Stimulated activated CD4-positive, alpha-beta T cell treated with anti-CD3 and anti-CD28 coated beads, TNF-alpha, amount 100 ng/mL, for 48 hours (primary cell): Measurements from ENCODE around the gene MAGI2.

Experiments
- DNase-seq, 3 donors: peaks; one replicate each; pipeline ENCODE4 v3.0.0-alpha.2; 2020; ENCODE audit warnings: low read depth in 3 of 3

Gene MAGI2

GRCh38 chr7:78924581-78924980 is 528.9 kb downstream of the MAGI2 start:
- no peak for DNase-seq

GRCh38 chr7:78912781-78913180 is 540.7 kb downstream of the MAGI2 start:
- no peak for DNase-seq

GRCh38 chr7:78906735-78907134 is 546.7 kb downstream of the MAGI2 start:
- no peak for DNase-seq

GRCh38 chr7:78905436-78905835 is 548.0 kb downstream of the MAGI2 start:
- DNase-seq, result no peak

- DNase-seq, result no peak
Measured at GRCh38 chr7:78904983-78905382, 548.5 kb downstream of the MAGI2 start.

GRCh38 chr7:78901566-78901965 is 551.9 kb downstream of the MAGI2 start:
- DNase-seq, result no peak

- no peak for DNase-seq
Measured at GRCh38 chr7:78900806-78901205, 552.7 kb downstream of the MAGI2 start.

GRCh38 chr7:78895393-78895792 is 558.1 kb downstream of the MAGI2 start:
- no peak for DNase-seq

GRCh38 chr7:78879206-78879605 is 574.3 kb downstream of the MAGI2 start:
- DNase-seq, result no peak

GRCh38 chr7:78873117-78873516 is 580.4 kb downstream of the MAGI2 start:
- DNase-seq, result no peak

- no peak for DNase-seq
Measured at GRCh38 chr7:78864339-78864738, 589.1 kb downstream of the MAGI2 start.

GRCh38 chr7:78863281-78863680 is 590.2 kb downstream of the MAGI2 start:
- no peak for DNase-seq

- DNase-seq, result no peak
Measured at GRCh38 chr7:78862411-78862900, 591.0 kb downstream of the MAGI2 start.

- no peak for DNase-seq
Measured at GRCh38 chr7:78852951-78853350, 600.5 kb downstream of the MAGI2 start.

- DNase-seq, result no peak
Measured at GRCh38 chr7:78850093-78850740, 603.2 kb downstream of the MAGI2 start.

GRCh38 chr7:78845155-78845554 is 608.3 kb downstream of the MAGI2 start:
- no peak for DNase-seq

- no peak for DNase-seq
Measured at GRCh38 chr7:78842068-78842467, 611.4 kb downstream of the MAGI2 start.

- no peak for DNase-seq
Measured at GRCh38 chr7:78835897-78836296, 617.6 kb downstream of the MAGI2 start.

- no peak for DNase-seq
Measured at GRCh38 chr7:78828317-78828716, 625.1 kb downstream of the MAGI2 start.

GRCh38 chr7:78803501-78804127 is 649.9 kb downstream of the MAGI2 start:
- no peak for DNase-seq

- DNase-seq, result no peak
Measured at GRCh38 chr7:78794101-78794500, 659.4 kb downstream of the MAGI2 start.

- DNase-seq, result no peak
Measured at GRCh38 chr7:78792624-78793023, 660.8 kb downstream of the MAGI2 start.

GRCh38 chr7:78792006-78792405 is 661.5 kb downstream of the MAGI2 start:
- no peak for DNase-seq

GRCh38 chr7:78788464-78788863 is 665.0 kb downstream of the MAGI2 start:
- DNase-seq, result no peak
